Upper lobe of left lung (tissue), 4 donors: Measurements from ENCODE around the gene GABRG3.

ENCODE experiments used
- EP300 ChIP-seq, 4 donors: sonication (generic); formaldehyde crosslinking; IDR thresholded peaks; one replicate each; pipeline ENCODE4 v1.5.1; 2017; ENCODE audit warnings: antibody characterized with exemption in 4 of 4, control low read depth in 2 of 4
- POLR2A ChIP-seq, 4 donors: fragments of 450-650 bp; IDR thresholded peaks; one replicate each; pipeline ENCODE4 v1.5.1; 2016 to 2017; ENCODE audit warnings: antibody characterized with exemption in 4 of 4, mild to moderate bottlenecking in 2 of 4

DNA sequence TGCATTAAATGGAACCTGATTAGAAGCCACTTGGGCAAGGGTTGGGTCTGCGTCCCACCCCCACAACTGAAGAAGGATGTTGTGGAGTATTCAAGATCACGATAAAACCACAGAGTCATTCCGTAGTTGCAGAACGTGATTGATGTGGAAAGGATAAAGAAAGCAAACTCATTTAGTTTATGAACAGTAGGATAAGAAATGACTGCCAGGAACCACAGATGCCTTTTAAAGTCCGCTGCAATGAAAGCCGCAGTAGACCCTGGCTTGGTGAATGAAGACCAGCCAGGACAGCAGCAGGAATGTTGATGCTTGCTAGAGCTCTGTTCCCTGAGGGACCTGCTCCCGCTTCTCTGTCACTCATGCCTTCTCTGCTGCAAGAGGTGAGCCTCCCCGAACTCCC is 111.5 kb downstream of the GABRG3 start:
- no peak for TF ChIP-seq POLR2A (IDR thresholded peaks at IDR 0.05)
- TF ChIP-seq EP300 (IDR thresholded peaks at IDR 0.05), result no peak
